ENCODE measurements around the gene MAP3K3.
A peak's percentile ranks its signal among the peaks of the same experiment; 100 is the strongest.

The MAP3K3 gene

GRCh38 chr17:63622574-63623390 lies 565 bp downstream of the MAP3K3 start:
- peak; percentile 81 to 86 for DNase-seq

GRCh38 chr17:63623786-63624530 lies 1.7 kb downstream of the MAP3K3 start:
- peak in 1 of 2 experiments; percentile 44 for DNase-seq

GRCh38 chr17:63624531-63624880 lies 2.3 kb downstream of the MAP3K3 start:
- DNase-seq, result peak; percentile 16 to 37

GRCh38 chr17:63626551-63627180 lies 4.4 kb downstream of the MAP3K3 start:
- DNase-seq, result peak; percentile 40 to 59

- DNase-seq, result no peak
Measured at GRCh38 chr17:63629627-63630026, 7.4 kb downstream of the MAP3K3 start.

- DNase-seq, result no peak
Measured at GRCh38 chr17:63631062-63631461, 8.8 kb downstream of the MAP3K3 start.

- peak in 1 of 2 experiments; percentile 15 for DNase-seq
Measured at GRCh38 chr17:63631626-63632025, 9.4 kb downstream of the MAP3K3 start.

GRCh38 chr17:63633742-63634141 lies 11.5 kb downstream of the MAP3K3 start:
- DNase-seq, result peak in 1 of 2 experiments; percentile 41

GRCh38 chr17:63634163-63634562 lies 11.9 kb downstream of the MAP3K3 start:
- DNase-seq, result peak; percentile 96 to 98

GRCh38 chr17:63634816-63635215 lies 12.6 kb downstream of the MAP3K3 start:
- no peak for DNase-seq

- DNase-seq, result peak in 1 of 2 experiments; percentile 11
Measured at GRCh38 chr17:63635290-63635689, 13.1 kb downstream of the MAP3K3 start.

GRCh38 chr17:63635787-63636186 lies 13.6 kb downstream of the MAP3K3 start:
- no peak for DNase-seq

GRCh38 chr17:63639125-63639524 lies 16.9 kb downstream of the MAP3K3 start:
- no peak for DNase-seq

GRCh38 chr17:63640038-63640437 lies 17.8 kb downstream of the MAP3K3 start:
- DNase-seq, result no peak

GRCh38 chr17:63641692-63642448 lies 19.7 kb downstream of the MAP3K3 start:
- peak; percentile 98 to 99 for DNase-seq

- DNase-seq, result peak; percentile 18 to 59
Measured at GRCh38 chr17:63644846-63645245, 22.6 kb downstream of the MAP3K3 start.

- no peak for DNase-seq
Measured at GRCh38 chr17:63645775-63646487, 23.7 kb downstream of the MAP3K3 start.

GRCh38 chr17:63646488-63646806 lies 24.2 kb downstream of the MAP3K3 start:
- no peak for DNase-seq

- DNase-seq, result no peak
Measured at GRCh38 chr17:63647065-63647725, 25.0 kb downstream of the MAP3K3 start.

GRCh38 chr17:63647936-63648335 lies 25.7 kb downstream of the MAP3K3 start:
- DNase-seq, result no peak

- DNase-seq, result peak; percentile 59 to 82
Measured at GRCh38 chr17:63649813-63650212, 27.6 kb downstream of the MAP3K3 start.

GRCh38 chr17:63652106-63652505 lies 29.9 kb downstream of the MAP3K3 start:
- no peak for DNase-seq
